Neural progenitor cell (in vitro differentiated cells): ENCODE measurements around the gene PDLIM4.

ENCODE experiments used
- CTCF ChIP-seq: fragments of 200-600 bp; sonication (generic); IDR thresholded peaks from 2 replicates; pipeline ENCODE4 v1.5.1; 2017; ENCODE audit warnings: antibody characterized with exemption, mild to moderate bottlenecking
- EZH2 ChIP-seq: fragments of 200-600 bp; sonication (generic); IDR thresholded peaks from 2 replicates; pipeline ENCODE4 v1.6.1; 2017; ENCODE audit warnings: antibody characterized with exemption, mild to moderate bottlenecking, moderate library complexity
- EZH2phosphoT487 ChIP-seq: fragments of 200-600 bp; sonication (generic); IDR thresholded peaks from 2 replicates; pipeline ENCODE4 v1.6.1; 2017; ENCODE audit warnings: antibody characterized with exemption

GRCh38 chr5:132229236-132229635 lies 28.3 kb upstream of the PDLIM4 start:
- TF ChIP-seq CTCF (no peak), EZH2 (no peak), EZH2phosphoT487 (no peak)
